ENCODE results near the gene ZNF618. TPM values are rescaled to one million over a fixed set of nuclear protein-coding genes. Genes with fewer than 3 reads are reported as not detected.

ZNF618 gene
- total and polyA plus RNA-seq, 2 donors: 3.0 to 7.8 TPM

GRCh38 chr9:114060070-114060469 lies 184.0 kb downstream of the ZNF618 start:
- no peak overlapping the region for H3K27ac ChIP-seq (ENCODE audit: low read depth)
- DNase-seq (ENCODE audit: extremely low spot score): no peak
- WGBS: 81% methylated on average over 8 of the region's 8 CpGs
- H3K36me3 ChIP-seq (ENCODE audit: insufficient read depth): no peaks in the 10 kb centered on the region
- H3K4me1 ChIP-seq (ENCODE audit: insufficient read depth): no peaks in the 10 kb centered on the region
- H3K4me3 ChIP-seq (ENCODE audit: low read depth, low read length): no peak overlapping the region

GRCh38 chr9:114060711-114061110 lies 184.6 kb downstream of the ZNF618 start:
- Histone ChIP-seq H3K27ac (ENCODE audit: low read depth) (no peak overlapping the region), H3K4me3 (ENCODE audit: low read depth, low read length) (no peak overlapping the region), H3K36me3 (ENCODE audit: insufficient read depth) (no peaks in the 10 kb centered on the region), H3K4me1 (ENCODE audit: insufficient read depth) (no peaks in the 10 kb centered on the region)
- no peak for DNase-seq (ENCODE audit: extremely low spot score)
- WGBS: 72% methylated on average over 9 of the region's 9 CpGs

GRCh38 chr9:114061292-114061691 lies 185.2 kb downstream of the ZNF618 start:
- 96% methylated on average over 12 of the region's 12 CpGs for WGBS
- no peaks in the 10 kb centered on the region for H3K4me1 ChIP-seq (ENCODE audit: insufficient read depth)
- no peak overlapping the region for H3K4me3 ChIP-seq (ENCODE audit: low read depth, low read length)
- no peak for DNase-seq (ENCODE audit: extremely low spot score)
- H3K27ac ChIP-seq (ENCODE audit: low read depth): no peak overlapping the region
- H3K36me3 ChIP-seq (ENCODE audit: insufficient read depth): no peaks in the 10 kb centered on the region

- Histone ChIP-seq H3K4me1 (ENCODE audit: insufficient read depth) (no peaks in the 10 kb centered on the region), H3K36me3 (ENCODE audit: insufficient read depth) (no peaks in the 10 kb centered on the region), H3K27ac (ENCODE audit: low read depth) (no peak overlapping the region), H3K4me3 (ENCODE audit: low read depth, low read length) (no peak overlapping the region)
- 68% methylated on average over 4 of the region's 4 CpGs for WGBS
- no peak for DNase-seq (ENCODE audit: extremely low spot score)
These were observed 185.8 kb downstream of the ZNF618 start for GRCh38 chr9:114061830-114062474.

- DNase-seq (ENCODE audit: extremely low spot score): no peak
- no peak overlapping the region for H3K27ac ChIP-seq (ENCODE audit: low read depth)
- WGBS: 85% methylated on average over 8 of the region's 8 CpGs
- H3K36me3 ChIP-seq (ENCODE audit: insufficient read depth): no peaks in the 10 kb centered on the region
- H3K4me3 ChIP-seq (ENCODE audit: low read depth, low read length): no peak overlapping the region
- no peaks in the 10 kb centered on the region for H3K4me1 ChIP-seq (ENCODE audit: insufficient read depth)
These were observed 189.2 kb downstream of the ZNF618 start for GRCh38 chr9:114065304-114065703.

- whole genome bisulfite sequencing: 73% methylated on average over 9 of the region's 9 CpGs
- Histone ChIP-seq H3K4me3 (ENCODE audit: low read depth, low read length) (no peak overlapping the region), H3K36me3 (ENCODE audit: insufficient read depth) (no peaks in the 10 kb centered on the region), H3K27ac (ENCODE audit: low read depth) (no peak overlapping the region), H3K4me1 (ENCODE audit: insufficient read depth) (no peaks in the 10 kb centered on the region)
- no peak for DNase-seq (ENCODE audit: extremely low spot score)
These were observed 193.5 kb downstream of the ZNF618 start for GRCh38 chr9:114069476-114070187.

DNA sequence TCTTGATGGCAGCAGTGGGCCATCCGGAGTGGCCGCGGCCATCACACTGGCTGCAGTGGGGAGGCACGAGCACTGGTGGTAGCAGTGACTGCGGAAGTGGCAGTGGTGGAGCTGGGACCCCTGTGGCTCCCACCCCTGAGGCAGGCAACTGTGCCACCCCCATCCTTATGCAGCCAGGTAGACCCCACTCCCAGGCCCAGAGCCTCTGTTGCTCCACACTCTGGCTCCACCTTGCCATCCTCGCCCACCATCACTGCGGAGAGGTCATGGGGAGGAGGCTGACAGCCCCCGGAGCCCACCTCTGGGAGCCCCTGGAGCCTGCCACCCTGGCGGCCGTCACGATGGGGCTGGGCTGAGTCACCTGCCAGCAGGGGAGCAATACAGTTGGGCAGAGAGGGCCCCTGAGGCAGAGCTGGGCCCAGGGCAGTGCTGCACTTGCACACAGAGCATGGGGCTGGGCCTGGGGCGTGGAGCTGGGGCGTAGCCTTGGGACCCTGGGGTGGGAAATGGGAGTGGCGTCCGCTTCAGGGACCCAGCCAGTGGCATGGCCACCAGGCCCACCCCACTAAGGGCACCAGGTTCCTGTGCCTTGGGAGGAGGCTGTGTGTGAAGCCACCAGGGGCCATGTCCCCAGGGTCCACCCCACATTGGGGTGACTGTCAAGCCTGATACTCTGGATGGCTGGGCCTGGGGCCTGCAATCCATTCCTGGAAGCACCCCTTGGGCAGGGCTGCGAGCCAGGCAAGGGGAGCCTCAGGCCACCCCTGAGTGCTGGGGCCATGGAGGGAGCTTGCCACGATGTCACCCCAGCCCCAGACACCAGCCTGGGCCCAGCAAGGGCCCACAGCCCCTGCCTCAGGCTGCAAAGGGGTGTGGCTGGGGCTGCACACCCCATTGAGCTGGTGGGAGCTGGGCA lies 194.3 kb downstream of the ZNF618 start:
- no peak for DNase-seq (ENCODE audit: extremely low spot score)
- H3K36me3 ChIP-seq (ENCODE audit: insufficient read depth): no peaks in the 10 kb centered on the region
- H3K4me3 ChIP-seq (ENCODE audit: low read depth, low read length): no peak overlapping the region
- no peaks in the 10 kb centered on the region for H3K4me1 ChIP-seq (ENCODE audit: insufficient read depth)
- H3K27ac ChIP-seq (ENCODE audit: low read depth): no peak overlapping the region
- 83% methylated on average over 17 of the region's 17 CpGs for WGBS

DNA sequence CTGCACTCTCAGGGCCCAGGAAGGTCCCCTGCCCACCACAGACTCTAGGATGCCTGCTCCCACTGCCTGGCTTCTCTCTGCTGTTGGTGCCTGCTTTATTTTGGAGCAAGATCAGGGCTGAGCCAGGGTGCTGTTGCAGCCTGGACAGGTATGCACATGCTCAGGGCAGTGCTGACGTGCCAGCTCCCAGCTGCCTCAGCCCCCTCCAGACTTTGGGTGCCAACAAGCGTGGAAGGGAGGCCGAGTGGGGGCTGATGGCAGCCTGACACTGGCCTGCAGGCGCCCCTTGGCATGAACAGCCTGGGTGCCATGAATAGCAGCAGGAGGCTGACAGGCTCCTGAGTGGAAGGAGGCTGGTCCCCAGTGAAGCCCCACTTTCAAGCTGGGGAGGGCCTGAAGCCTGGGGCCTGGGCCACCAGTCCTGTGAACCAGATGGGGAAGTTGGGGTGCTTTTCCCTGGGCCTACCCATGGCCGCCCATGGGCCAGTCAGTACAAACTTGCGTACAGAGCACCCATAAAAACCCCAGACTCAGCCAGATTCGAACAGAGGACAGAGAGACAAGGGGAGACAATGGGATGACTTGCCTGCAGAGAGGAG lies 195.2 kb downstream of the ZNF618 start:
- H3K27ac ChIP-seq (ENCODE audit: low read depth): no peak overlapping the region
- 83% methylated on average over 7 of the region's 7 CpGs for WGBS
- H3K36me3 ChIP-seq (ENCODE audit: insufficient read depth): no peaks in the 10 kb centered on the region
- no peaks in the 10 kb centered on the region for H3K4me1 ChIP-seq (ENCODE audit: insufficient read depth)
- DNase-seq (ENCODE audit: extremely low spot score): no peak
- no peak overlapping the region for H3K4me3 ChIP-seq (ENCODE audit: low read depth, low read length)

DNA sequence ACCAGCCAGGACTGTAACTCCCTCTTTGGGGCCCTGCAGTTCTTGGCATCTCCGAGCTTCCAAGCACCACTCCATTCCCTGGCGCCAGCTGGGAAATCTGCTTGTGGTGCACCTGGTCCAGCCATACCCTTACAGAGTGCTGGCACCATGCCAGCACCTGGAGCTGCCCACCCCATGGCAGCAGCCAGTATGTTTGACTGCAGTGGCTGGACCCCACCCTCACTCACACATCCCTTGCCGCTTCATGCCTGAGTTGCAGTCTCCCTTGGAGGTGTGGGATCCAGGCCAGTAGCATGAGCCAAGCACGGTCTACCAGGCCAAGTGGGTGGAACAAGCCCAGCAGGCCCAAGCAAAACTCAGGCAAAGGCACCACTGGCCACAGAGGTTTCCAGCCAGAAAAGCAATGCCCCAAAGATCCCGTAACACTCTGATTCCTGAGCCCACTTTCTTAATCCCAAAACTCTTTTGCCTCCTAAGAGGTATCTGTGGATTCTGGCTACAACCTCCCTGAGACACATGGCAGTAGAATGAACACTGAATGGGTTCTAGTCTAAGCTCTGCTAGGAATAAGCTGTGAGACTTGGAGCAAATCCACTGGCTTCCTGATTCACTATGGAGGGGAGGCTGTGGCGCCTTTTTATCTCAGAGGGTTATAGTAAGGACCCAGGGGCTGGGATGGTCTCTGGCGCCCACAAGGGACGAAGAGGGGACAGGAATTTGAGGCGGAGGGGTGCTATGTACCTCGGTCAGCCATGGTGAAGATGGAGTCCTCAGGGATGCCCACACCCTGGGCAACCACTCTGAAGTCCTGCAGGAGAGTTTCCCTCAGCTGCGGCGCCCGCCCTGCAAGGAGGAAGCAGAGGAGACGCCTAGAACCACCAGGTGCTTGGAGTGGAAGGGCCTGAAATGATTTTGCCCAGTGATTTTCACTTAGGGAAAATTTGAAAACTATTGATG lies 196.4 kb downstream of the ZNF618 start:
- 67% methylated on average over 14 of the region's 14 CpGs for WGBS
- Histone ChIP-seq H3K4me3 (ENCODE audit: low read depth, low read length) (no peak overlapping the region), H3K36me3 (ENCODE audit: insufficient read depth) (no peaks in the 10 kb centered on the region), H3K27ac (ENCODE audit: low read depth) (no peak overlapping the region), H3K4me1 (ENCODE audit: insufficient read depth) (no peaks in the 10 kb centered on the region)
- DNase-seq (ENCODE audit: extremely low spot score): no peak

- 79% methylated on average over 4 of the region's 4 CpGs for WGBS
- Histone ChIP-seq H3K27ac (ENCODE audit: low read depth) (no peak overlapping the region), H3K4me1 (ENCODE audit: insufficient read depth) (no peaks in the 10 kb centered on the region), H3K36me3 (ENCODE audit: insufficient read depth) (no peaks in the 10 kb centered on the region), H3K4me3 (ENCODE audit: low read depth, low read length) (no peak overlapping the region)
- DNase-seq (ENCODE audit: extremely low spot score): no peak
These were observed 199.5 kb downstream of the ZNF618 start for GRCh38 chr9:114075602-114076001.

- H3K36me3 ChIP-seq (ENCODE audit: insufficient read depth): no peaks in the 10 kb centered on the region
- no peak for DNase-seq (ENCODE audit: extremely low spot score)
- no peak overlapping the region for H3K27ac ChIP-seq (ENCODE audit: low read depth)
- H3K4me3 ChIP-seq (ENCODE audit: low read depth, low read length): no peak overlapping the region
- 78% methylated on average over 14 of the region's 14 CpGs for WGBS
- no peaks in the 10 kb centered on the region for H3K4me1 ChIP-seq (ENCODE audit: insufficient read depth)
These were observed 200.4 kb downstream of the ZNF618 start for GRCh38 chr9:114076237-114077161.
